ENCODE results near the gene AK1. TPM values are rescaled to one million over a fixed set of nuclear protein-coding genes. Genes with fewer than 3 reads are reported as not detected.

AK1 gene
- total RNA-seq, 1 experiment from 2014 or later, result 12.2 TPM

DNA sequence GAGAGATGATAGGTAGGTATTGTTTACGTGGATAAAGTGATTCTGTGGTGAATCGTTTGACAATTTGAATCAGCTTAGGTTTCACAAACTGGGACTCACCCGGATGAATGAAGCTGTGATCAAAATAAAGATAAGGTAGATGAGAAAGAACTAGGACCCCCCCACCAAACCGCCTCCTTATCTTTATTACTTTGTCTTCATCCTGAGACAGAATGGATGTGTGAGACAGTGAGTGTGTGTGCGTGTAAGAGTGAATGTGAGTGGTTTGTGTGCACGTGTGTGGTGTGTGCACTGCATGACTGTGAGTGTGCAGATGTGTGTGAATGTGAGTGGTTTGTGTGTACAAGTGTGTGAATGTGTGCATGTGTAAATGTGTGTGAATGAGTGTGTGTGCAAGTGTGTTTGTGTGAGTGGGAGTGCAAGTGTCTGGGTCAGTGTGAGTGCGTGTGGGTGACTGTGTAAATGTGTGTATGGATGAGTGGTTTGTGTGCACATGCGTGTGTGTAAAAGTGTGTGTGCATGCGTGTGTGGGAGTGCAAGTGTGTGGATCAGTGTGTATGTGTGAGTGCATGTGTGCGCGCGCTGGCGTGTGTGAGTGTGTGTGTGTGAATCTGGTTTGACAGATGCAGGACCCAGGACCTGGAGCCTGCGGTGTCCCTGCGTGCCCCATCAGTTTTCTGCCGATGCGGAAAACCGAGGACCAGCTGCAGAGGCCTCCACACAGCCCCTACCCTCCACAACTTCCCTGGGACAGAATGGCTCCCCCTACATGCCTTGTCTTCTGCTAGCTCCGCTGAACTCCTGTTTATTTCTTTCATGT is 11.6 kb downstream of the AK1 start:
- H3K36me3 Mint-ChIP-seq (ENCODE audit: insufficient read depth, unreplicated experiment), result no peaks in the 10 kb centered on the region
- no peak overlapping the region for H3K27ac Mint-ChIP-seq (ENCODE audit: unreplicated experiment)
- H3K27me3 Mint-ChIP-seq (ENCODE audit: unreplicated experiment), result no peaks in the 10 kb centered on the region
- no peak overlapping the region for H3K4me3 Mint-ChIP-seq (ENCODE audit: low read depth, unreplicated experiment)
- CTCF ChIA-PET, result no interaction called here
- no peaks in the 10 kb centered on the region for H3K9me3 Mint-ChIP-seq (ENCODE audit: low read depth, unreplicated experiment)
- TF ChIP-seq, protein P1, sequence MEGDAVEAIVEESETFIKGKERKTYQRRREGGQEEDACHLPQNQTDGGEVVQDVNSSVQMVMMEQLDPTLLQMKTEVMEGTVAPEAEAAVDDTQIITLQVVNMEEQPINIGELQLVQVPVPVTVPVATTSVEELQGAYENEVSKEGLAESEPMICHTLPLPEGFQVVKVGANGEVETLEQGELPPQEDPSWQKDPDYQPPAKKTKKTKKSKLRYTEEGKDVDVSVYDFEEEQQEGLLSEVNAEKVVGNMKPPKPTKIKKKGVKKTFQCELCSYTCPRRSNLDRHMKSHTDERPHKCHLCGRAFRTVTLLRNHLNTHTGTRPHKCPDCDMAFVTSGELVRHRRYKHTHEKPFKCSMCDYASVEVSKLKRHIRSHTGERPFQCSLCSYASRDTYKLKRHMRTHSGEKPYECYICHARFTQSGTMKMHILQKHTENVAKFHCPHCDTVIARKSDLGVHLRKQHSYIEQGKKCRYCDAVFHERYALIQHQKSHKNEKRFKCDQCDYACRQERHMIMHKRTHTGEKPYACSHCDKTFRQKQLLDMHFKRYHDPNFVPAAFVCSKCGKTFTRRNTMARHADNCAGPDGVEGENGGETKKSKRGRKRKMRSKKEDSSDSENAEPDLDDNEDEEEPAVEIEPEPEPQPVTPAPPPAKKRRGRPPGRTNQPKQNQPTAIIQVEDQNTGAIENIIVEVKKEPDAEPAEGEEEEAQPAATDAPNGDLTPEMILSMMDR (IDR thresholded peaks at IDR 0.05; ENCODE audit: unreplicated experiment), result no peak
- BruUV-seq (replicated peaks), result no TSS peak
- H3K4me1 Mint-ChIP-seq (ENCODE audit: low read depth, unreplicated experiment), result no peaks in the 10 kb centered on the region
- DNase-seq, result no peak
- intact Hi-C loops (cut with micrococcal nuclease; ENCODE audit: unreplicated experiment), result no loop called here

DNA sequence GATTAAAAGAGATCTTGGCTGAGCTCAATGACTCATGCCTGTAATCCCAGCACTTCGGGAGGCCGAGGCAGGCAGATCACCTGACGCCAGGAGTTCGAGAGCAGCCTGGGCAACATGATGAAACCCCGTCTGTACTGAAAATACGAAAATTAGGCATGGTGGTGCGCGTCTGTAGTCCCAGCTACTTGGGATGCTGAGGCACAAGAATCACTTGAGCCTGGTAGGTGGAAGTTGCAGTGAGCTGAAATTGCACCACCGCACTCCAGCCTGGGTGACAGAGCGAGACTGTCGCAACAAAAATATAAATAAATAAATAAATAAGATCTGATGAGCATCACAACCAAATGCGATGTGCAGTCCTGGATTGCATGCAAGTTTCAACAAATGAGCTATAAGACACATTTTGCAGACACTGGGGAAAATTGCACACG is 14.3 kb downstream of the AK1 start:
- no peak for DNase-seq
- Mint-ChIP-seq H3K27ac (ENCODE audit: unreplicated experiment) (no peak overlapping the region), H3K4me1 (ENCODE audit: low read depth, unreplicated experiment) (no peaks in the 10 kb centered on the region), H3K27me3 (ENCODE audit: unreplicated experiment) (no peaks in the 10 kb centered on the region), H3K9me3 (ENCODE audit: low read depth, unreplicated experiment) (no peaks in the 10 kb centered on the region), H3K4me3 (ENCODE audit: low read depth, unreplicated experiment) (no peak overlapping the region), H3K36me3 (ENCODE audit: insufficient read depth, unreplicated experiment) (no peaks in the 10 kb centered on the region)
- intact Hi-C loops (cut with micrococcal nuclease; ENCODE audit: unreplicated experiment), result no loop called here
- TF ChIP-seq, protein P1 (IDR thresholded peaks at IDR 0.05; ENCODE audit: unreplicated experiment), result no peak
- no TSS peak for BruUV-seq (replicated peaks)
- CTCF ChIA-PET, result no interaction called here

DNA sequence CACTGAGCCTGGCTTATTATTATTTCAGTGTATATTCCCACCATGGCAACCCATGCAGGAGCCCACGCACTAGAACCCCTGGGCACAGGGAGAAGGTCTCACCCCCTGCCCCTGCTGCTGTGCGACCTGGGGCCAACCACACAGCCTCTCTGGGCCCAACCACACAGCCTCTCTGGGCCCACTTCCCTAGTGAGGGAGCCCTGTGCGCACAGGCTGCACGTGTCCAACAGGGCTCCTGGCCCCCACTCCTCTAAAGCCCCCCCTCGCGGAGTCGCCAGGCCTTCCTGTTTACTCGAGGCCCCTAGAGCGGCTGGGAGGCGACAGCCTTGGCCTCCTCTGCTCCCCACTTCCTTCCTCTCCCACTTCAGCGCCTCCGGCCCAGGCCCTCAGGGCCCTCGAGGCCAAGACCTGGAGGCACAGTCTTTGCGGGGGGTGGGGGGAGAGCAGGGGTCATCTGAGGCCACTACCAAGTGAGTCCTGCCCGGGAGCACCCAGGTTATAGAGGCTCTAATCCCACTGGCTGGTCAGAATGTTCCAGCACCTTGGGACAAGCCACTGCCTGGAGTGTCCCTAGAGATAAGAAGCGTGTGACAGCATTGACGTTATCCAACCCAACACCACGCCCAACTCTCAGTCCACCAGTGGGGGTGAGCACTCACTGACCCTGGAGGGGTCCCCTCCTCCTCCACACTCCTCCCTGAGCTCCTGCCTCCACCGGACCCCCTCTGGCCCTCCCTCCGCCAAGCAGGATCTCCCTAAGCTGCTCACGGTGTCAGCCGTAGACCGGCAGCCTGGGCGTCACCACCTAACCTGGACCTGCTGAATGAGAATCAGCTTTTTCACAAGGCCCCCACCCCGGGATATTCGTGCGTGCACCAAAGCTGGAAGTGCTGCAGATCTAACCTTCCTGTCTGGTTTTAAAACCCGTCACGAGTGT is 15.1 kb downstream of the AK1 start:
- Mint-ChIP-seq H3K27ac (ENCODE audit: unreplicated experiment) (no peak overlapping the region), H3K36me3 (ENCODE audit: insufficient read depth, unreplicated experiment) (no peaks in the 10 kb centered on the region), H3K9me3 (ENCODE audit: low read depth, unreplicated experiment) (no peaks in the 10 kb centered on the region), H3K4me1 (ENCODE audit: low read depth, unreplicated experiment) (no peaks in the 10 kb centered on the region), H3K27me3 (ENCODE audit: unreplicated experiment) (no peaks in the 10 kb centered on the region), H3K4me3 (ENCODE audit: low read depth, unreplicated experiment) (no peak overlapping the region)
- intact Hi-C loops (cut with micrococcal nuclease; ENCODE audit: unreplicated experiment), result no loop called here
- no peak for DNase-seq
- BruUV-seq (replicated peaks), result no TSS peak
- CTCF ChIA-PET, result no interaction called here
- TF ChIP-seq, protein P1 (IDR thresholded peaks at IDR 0.05; ENCODE audit: unreplicated experiment), result no peak

DNA sequence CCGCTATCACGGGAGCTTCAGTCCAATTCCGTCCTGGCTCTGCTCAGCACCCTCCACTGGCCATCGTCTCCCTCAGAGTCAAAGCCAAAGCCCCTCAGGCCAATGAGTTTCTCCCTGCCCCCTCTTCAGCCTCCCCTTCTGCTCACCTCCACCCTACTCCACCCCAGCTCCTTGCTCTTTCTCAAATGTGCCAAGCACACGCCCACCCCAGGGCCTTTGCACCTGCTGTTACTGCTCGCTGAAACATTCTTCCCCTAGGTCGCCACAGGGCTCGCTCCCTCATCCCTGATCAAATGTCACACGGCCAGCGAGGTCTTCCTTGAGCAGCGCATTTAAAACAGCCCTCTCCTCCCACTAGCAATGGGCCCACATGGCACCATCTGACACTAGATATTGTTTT is 16.7 kb downstream of the AK1 start:
- Mint-ChIP-seq H3K4me3 (ENCODE audit: low read depth, unreplicated experiment) (no peak overlapping the region), H3K36me3 (ENCODE audit: insufficient read depth, unreplicated experiment) (no peaks in the 10 kb centered on the region), H3K9me3 (ENCODE audit: low read depth, unreplicated experiment) (no peaks in the 10 kb centered on the region), H3K4me1 (ENCODE audit: low read depth, unreplicated experiment) (no peaks in the 10 kb centered on the region), H3K27ac (ENCODE audit: unreplicated experiment) (no peak overlapping the region), H3K27me3 (ENCODE audit: unreplicated experiment) (no peaks in the 10 kb centered on the region)
- no peak for DNase-seq
- BruUV-seq (replicated peaks), result no TSS peak
- TF ChIP-seq, protein P1 (IDR thresholded peaks at IDR 0.05; ENCODE audit: unreplicated experiment), result no peak
- intact Hi-C loops (cut with micrococcal nuclease; ENCODE audit: unreplicated experiment), result no loop called here
- CTCF ChIA-PET, result no interaction called here
